Liver (tissue), 3 donors: ENCODE data around the gene FOXC2.

Source experiments
- CTCF ChIP-seq: fragments of 150-350 bp; IDR thresholded peaks from 2 replicates; pipeline ENCODE4 v1.5.1; 2017; ENCODE audit warnings: improper control_type of control experiment, low read depth, low read length; ENCODE audit not compliant: missing input control
- EGR1 ChIP-seq, 2 donors: IDR thresholded peaks; 2 replicates each; pipeline ENCODE4 v1.6.1; 2016 to 2018; ENCODE audit warnings: antibody characterized with exemption in 2 of 2, low read depth in 2 of 2
- GABPA ChIP-seq, 2 donors: IDR thresholded peaks in 1 of 2; conservative IDR thresholded peaks in 1 of 2; 2 replicates each; pipeline ENCODE4 v1.6.1; 2016; ENCODE audit warnings: antibody characterized with exemption in 2 of 2, mild to moderate bottlenecking in 1 of 2, moderate library complexity in 1 of 2
- JUND ChIP-seq, 2 donors: IDR thresholded peaks; 2 replicates each; pipeline ENCODE4 v1.6.1; 2016; ENCODE audit warnings: antibody characterized with exemption in 2 of 2
- MAX ChIP-seq: IDR thresholded peaks from 2 replicates; pipeline ENCODE4 v1.6.1; 2016; ENCODE audit warnings: antibody characterized with exemption
- NR2F2 ChIP-seq: IDR thresholded peaks from 2 replicates; pipeline ENCODE4 v1.6.1; 2016; ENCODE audit warnings: antibody characterized with exemption
- RAD21 ChIP-seq, 2 donors: IDR thresholded peaks; 2 replicates each; pipeline ENCODE4 v1.6.1; 2016; ENCODE audit warnings: antibody characterized with exemption in 2 of 2, mild to moderate bottlenecking in 2 of 2
- REST ChIP-seq: IDR thresholded peaks from 2 replicates; pipeline ENCODE4 v1.6.1; 2016; ENCODE audit warnings: antibody characterized with exemption, mild to moderate bottlenecking
- SP1 ChIP-seq: IDR thresholded peaks from 2 replicates; pipeline ENCODE4 v1.6.1; 2018; ENCODE audit warnings: antibody characterized with exemption, mild to moderate bottlenecking
- TAF1 ChIP-seq: conservative IDR thresholded peaks from 2 replicates; pipeline ENCODE4 v1.6.1; 2016; ENCODE audit warnings: antibody characterized with exemption, mild to moderate bottlenecking
- YY1 ChIP-seq: IDR thresholded peaks from 2 replicates; pipeline ENCODE4 v1.6.1; 2016; ENCODE audit warnings: antibody characterized with exemption, mild to moderate bottlenecking
- ZBTB33 ChIP-seq: IDR thresholded peaks from 2 replicates; pipeline ENCODE4 v1.6.1; 2016; ENCODE audit warnings: antibody characterized with exemption
- donor health status: healthy.
- donor health status: healthy.

GRCh38 chr16:86565181-86565631 is 1.4 kb upstream of the FOXC2 start:
- TF ChIP-seq RAD21 (IDR thresholded peaks at IDR 0.05), result no peak
- TF ChIP-seq CTCF, result no peak
- no peak for TF ChIP-seq NR2F2
- TF ChIP-seq REST, result no peak
- no peak for TF ChIP-seq EGR1 (IDR thresholded peaks at IDR 0.05; ENCODE audit: low read depth in 2 of 2)
- no peak for TF ChIP-seq MAX
- no peak for TF ChIP-seq ZBTB33
- TF ChIP-seq JUND (IDR thresholded peaks at IDR 0.05), result no peak
- TF ChIP-seq GABPA (IDR thresholded peaks at IDR 0.05 in 1 of 2, conservative IDR thresholded peaks at IDR 0.05 in 1 of 2), result no peak
- TF ChIP-seq SP1, result no peak
- no peak for TF ChIP-seq YY1
- TF ChIP-seq TAF1, result no peak
